ENCODE measurements around the gene ACKR1.

GRCh38 chr1:159208175-159208825, 3.6 kb downstream of the ACKR1 start:
- TF ChIP-seq CTCF (IDR thresholded peaks at IDR 0.05), result no peak
- no peak for TF ChIP-seq POLR2A (IDR thresholded peaks at IDR 0.05)

Data from adrenal gland (tissue), 5 donors.